Placental pericyte (primary cell): ENCODE results near the gene CT55. TPM values are rescaled to one million over a fixed set of nuclear protein-coding genes. Genes with fewer than 3 reads are reported as not detected.

Experiments used
- total RNA-seq: library from RNA; depleted of rRNA; stranded (reverse); fragments of >200 nt; gene quantifications from 2 replicates; pipeline ENCODE4 v1.2.3, GENCODE V29; 2012

CT55 gene
- not detected in 2 replicates for total RNA-seq

GRCh38 chrX:135170877-135171519 lies at the start of gene CT55:
CT55 (minus strand) TSS chrX:135171398; CDS start chrX:135171171, 227 bp downstream.

GRCh38 chrX:135120056-135120576 lies 51.1 kb downstream of the CT55 start, which contains the start of gene ETDB:
ETDB (minus strand) TSS chrX:135120526; CDS start chrX:135119261, 1,265 bp downstream.

Other genes with a start within 250 kb of the CT55 start
- 3.7 and 3.9 TPM in 2 replicates for gene SMIM10, start 180.4 kb downstream of the CT55 start, total RNA-seq
- 7.0 and 12.0 TPM in 2 replicates for gene RTL8B, start 148.9 kb downstream of the CT55 start, total RNA-seq
- gene RTL8C, start 139.0 kb downstream of the CT55 start, total RNA-seq: 65.4 and 65.6 TPM in 2 replicates
- gene RTL8A, start 119.3 kb downstream of the CT55 start, total RNA-seq: 8.9 and 14.0 TPM in 2 replicates
- 0.57 and 1.5 TPM in 2 replicates for gene SMIM10L2B, start 72.7 kb downstream of the CT55 start, total RNA-seq
- gene ETDB, start 50.9 kb downstream of the CT55 start, total RNA-seq: not detected in 2 replicates
- gene ETDA, start 80.7 kb upstream of the CT55 start, total RNA-seq: not detected in 2 replicates
- gene ETDC, start 138.1 kb upstream of the CT55 start, total RNA-seq: not detected in 2 replicates
- gene ZNF75D, start 172.7 kb upstream of the CT55 start, total RNA-seq: 7.0 and 11.8 TPM in 2 replicates
- 8.0 and 8.8 TPM in 2 replicates for gene ZNF449, start 173.4 kb upstream of the CT55 start, total RNA-seq